RWPE2 (cell line): ENCODE results near the gene CENPVL3.
"Not testable (repeated sequence)": the region's sequence is repeated elsewhere in the genome, so short reads cannot be mapped to it uniquely, and the experiment has no call there.

Source experiments
- ATAC-seq: fragments of 200-7000 bp; cut with Tn5 transposase; 3 replicates; pipeline ENCODE4 v1.9.1; 2021; ENCODE audit warnings: low read depth
- DNase-seq: peaks from one replicate; pipeline ENCODE4 v3.0.0-alpha.2; 2020; ENCODE audit warnings: low spot score
- H3K27ac ChIP-seq: fragments of 450-650 bp; 2 replicates; pipeline ENCODE4 v1.5.1; 2017; ENCODE audit warnings: mild to moderate bottlenecking; ENCODE audit not compliant: poor library complexity, severe bottlenecking
- H3K27me3 ChIP-seq: fragments of 250-450 bp; sonication (Bioruptor Pico); 2 replicates; pipeline ENCODE4 v1.5.1; 2021; ENCODE audit warnings: mild to moderate bottlenecking, moderate library complexity; ENCODE audit not compliant: insufficient read depth, poor library complexity, severe bottlenecking
- H3K36me3 ChIP-seq: fragments of 250-450 bp; sonication (Bioruptor Pico); 2 replicates; pipeline ENCODE4 v1.5.1; 2020; ENCODE audit warnings: low read depth, mild to moderate bottlenecking, moderate library complexity
- H3K4me1 ChIP-seq: fragments of 250-450 bp; sonication (Bioruptor Pico); 2 replicates; pipeline ENCODE4 v1.5.1; 2021; ENCODE audit warnings: mild to moderate bottlenecking, moderate library complexity; ENCODE audit not compliant: insufficient read depth, poor library complexity, severe bottlenecking
- H3K4me3 ChIP-seq: fragments of 250-450 bp; sonication (Bioruptor Pico); 2 replicates; pipeline ENCODE4 v1.5.1; 2021; ENCODE audit warnings: mild to moderate bottlenecking, moderate library complexity; ENCODE audit not compliant: severe bottlenecking
- H3K9me3 ChIP-seq: fragments of 250-450 bp; sonication (Bioruptor Pico); 2 replicates; pipeline ENCODE4 v1.5.1; 2021; ENCODE audit warnings: mild to moderate bottlenecking, moderate library complexity; ENCODE audit not compliant: severe bottlenecking
- TF ChIP-seq, protein P1 (sequence below): fragments of 450-650 bp; IDR thresholded peaks from one replicate; pipeline ENCODE4 v1.5.1; 2017; ENCODE audit warnings: mild to moderate bottlenecking, moderate library complexity; ENCODE audit not compliant: poor library complexity, severe bottlenecking

Gene CENPVL3

GRCh38 chrX:51618241-51619155 lies at the start of gene CENPVL3:
Gene CENPVL3 (minus strand): TSS chrX:51618912. CDS start chrX:51618873, 39 bp downstream.
- H3K4me1 ChIP-seq, ATAC-seq, H3K4me3 ChIP-seq, DNase-seq, H3K9me3 ChIP-seq, H3K36me3 ChIP-seq, H3K27ac ChIP-seq: not testable (repeated sequence)
- H3K27me3 ChIP-seq: peaks cover 17% of the 10 kb centered on the region

DNA sequence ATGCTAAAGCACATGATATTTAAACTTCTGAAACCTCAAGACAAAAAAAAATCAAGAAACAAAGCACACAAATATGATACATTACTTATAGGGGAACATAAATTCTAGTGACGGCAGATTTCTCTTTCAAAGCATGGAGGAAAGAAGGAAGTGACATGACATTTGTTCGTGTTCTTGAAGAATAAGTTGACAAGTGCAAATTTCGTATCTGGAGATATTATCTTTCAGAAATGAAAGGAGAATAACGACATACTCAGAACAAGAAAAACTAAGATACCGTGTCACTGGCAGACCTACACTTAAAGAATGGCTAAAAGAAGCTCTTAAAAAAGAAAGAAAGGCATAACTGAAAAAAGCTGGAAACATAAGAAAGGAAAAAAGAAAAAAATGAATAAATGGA lies 47.3 kb upstream of the CENPVL3 start:
- Histone ChIP-seq H3K27ac (no peak overlapping the region), H3K27me3 (no peaks in the 10 kb centered on the region), H3K4me3 (no peak overlapping the region), H3K4me1 (no peaks in the 10 kb centered on the region), H3K9me3 (no peaks in the 10 kb centered on the region), H3K36me3 (no peaks in the 10 kb centered on the region)
- TF ChIP-seq, protein P1, sequence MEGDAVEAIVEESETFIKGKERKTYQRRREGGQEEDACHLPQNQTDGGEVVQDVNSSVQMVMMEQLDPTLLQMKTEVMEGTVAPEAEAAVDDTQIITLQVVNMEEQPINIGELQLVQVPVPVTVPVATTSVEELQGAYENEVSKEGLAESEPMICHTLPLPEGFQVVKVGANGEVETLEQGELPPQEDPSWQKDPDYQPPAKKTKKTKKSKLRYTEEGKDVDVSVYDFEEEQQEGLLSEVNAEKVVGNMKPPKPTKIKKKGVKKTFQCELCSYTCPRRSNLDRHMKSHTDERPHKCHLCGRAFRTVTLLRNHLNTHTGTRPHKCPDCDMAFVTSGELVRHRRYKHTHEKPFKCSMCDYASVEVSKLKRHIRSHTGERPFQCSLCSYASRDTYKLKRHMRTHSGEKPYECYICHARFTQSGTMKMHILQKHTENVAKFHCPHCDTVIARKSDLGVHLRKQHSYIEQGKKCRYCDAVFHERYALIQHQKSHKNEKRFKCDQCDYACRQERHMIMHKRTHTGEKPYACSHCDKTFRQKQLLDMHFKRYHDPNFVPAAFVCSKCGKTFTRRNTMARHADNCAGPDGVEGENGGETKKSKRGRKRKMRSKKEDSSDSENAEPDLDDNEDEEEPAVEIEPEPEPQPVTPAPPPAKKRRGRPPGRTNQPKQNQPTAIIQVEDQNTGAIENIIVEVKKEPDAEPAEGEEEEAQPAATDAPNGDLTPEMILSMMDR: no peak
- ATAC-seq: no peak
- DNase-seq: no peak

DNA sequence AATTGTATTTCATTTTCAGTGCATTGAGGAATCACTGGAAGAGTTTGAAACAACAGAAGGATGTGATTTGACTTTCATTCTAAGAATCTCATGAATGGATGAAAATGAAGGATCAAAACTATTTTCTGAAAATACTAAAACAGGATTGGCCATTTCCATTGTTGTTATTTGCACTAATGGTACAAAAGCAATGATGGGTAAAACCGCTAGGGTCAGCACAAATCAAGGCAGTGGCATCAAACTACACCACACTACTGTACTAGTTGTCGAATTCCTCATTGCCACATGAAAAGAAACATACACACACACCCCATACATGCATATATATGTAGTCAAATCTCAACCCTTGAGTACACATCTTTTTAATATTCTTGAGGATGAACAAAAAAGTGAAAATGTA lies 24.7 kb upstream of the CENPVL3 start:
- Histone ChIP-seq H3K9me3 (no peaks in the 10 kb centered on the region), H3K36me3 (no peaks in the 10 kb centered on the region), H3K27me3 (no peaks in the 10 kb centered on the region), H3K4me3 (no peak overlapping the region), H3K4me1 (no peaks in the 10 kb centered on the region), H3K27ac (no peak overlapping the region)
- ATAC-seq: no peak
- TF ChIP-seq, protein P1: no peak
- no peak for DNase-seq

DNA sequence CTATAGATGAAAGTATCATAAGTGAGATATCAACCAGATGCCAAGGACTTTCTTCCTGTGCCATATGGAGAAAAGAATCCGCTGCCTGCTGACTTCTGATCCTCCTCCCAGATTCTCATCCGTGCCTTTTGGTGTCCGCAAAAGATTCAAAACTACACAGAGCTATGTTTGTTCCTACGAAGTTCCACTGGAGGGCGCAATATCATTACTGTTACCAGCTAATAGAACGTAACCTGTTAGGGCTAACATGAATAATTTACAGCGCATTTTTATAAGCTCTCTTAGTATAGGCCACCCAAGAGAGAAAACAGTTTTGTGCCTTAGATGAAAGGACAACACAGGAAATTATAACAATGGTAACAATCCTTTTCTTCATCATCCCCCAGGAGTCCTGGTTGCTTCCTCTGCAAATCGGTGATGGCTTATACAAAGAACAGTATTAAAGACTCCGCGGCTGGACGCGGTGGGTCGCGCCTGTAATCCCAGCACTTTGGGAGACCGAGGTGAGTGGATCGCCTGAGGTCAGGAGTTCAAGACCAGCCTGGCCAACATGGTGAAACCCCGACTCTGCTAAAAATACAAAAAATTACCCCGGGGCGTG lies 22.8 kb upstream of the CENPVL3 start:
- Histone ChIP-seq H3K27me3 (no peaks in the 10 kb centered on the region), H3K9me3 (no peaks in the 10 kb centered on the region), H3K27ac (no peak overlapping the region), H3K4me3 (no peak overlapping the region), H3K36me3 (no peaks in the 10 kb centered on the region), H3K4me1 (no peaks in the 10 kb centered on the region)
- ATAC-seq: no peak
- DNase-seq: no peak
- TF ChIP-seq, protein P1: no peak

- not testable (repeated sequence) for ATAC-seq
These were observed 17.8 kb upstream of the CENPVL3 start for GRCh38 chrX:51636511-51636910.

More at GRCh38 chrX:51636511-51636910, 17.8 kb upstream of the CENPVL3 start:
- not testable (repeated sequence) for H3K9me3 ChIP-seq, H3K27me3 ChIP-seq, DNase-seq, H3K4me1 ChIP-seq, H3K27ac ChIP-seq, H3K4me3 ChIP-seq, H3K36me3 ChIP-seq
